Cardiac muscle cell (in vitro differentiated cells and primary cell): ENCODE measurements around the gene CACNA2D1. TPM values are rescaled to one million over a fixed set of nuclear protein-coding genes. Genes with fewer than 3 reads are reported as not detected.
A peak's percentile ranks its signal among the peaks of the same experiment; 100 is the strongest.

Source experiments
- DNase-seq, 2 donors: peaks; one replicate each; pipeline versions ENCODE4 v3.0.0 to v3.0.0-alpha.2; 2010 to 2017; ENCODE audit warnings: low read depth in 1 of 2, low spot score in 1 of 2
- H3K27ac ChIP-seq: fragments of 200-600 bp; sonication (generic); 2 replicates; pipeline ENCODE4 v1.5.1; 2016
- H3K27me3 ChIP-seq: fragments of 200-600 bp; sonication (generic); 2 replicates; pipeline ENCODE4 v1.6.0; 2016; ENCODE audit warnings: control low read depth
- H3K36me3 ChIP-seq: fragments of 200-600 bp; sonication (generic); 2 replicates; pipeline ENCODE4 v1.5.1; 2016; ENCODE audit warnings: control low read depth
- H3K4me1 ChIP-seq: fragments of 200-600 bp; sonication (generic); 2 replicates; pipeline ENCODE4 v1.8.1; 2017; ENCODE audit warnings: low read depth, mild to moderate bottlenecking, mixed run types
- H3K4me3 ChIP-seq: fragments of 200-600 bp; sonication (generic); 2 replicates; pipeline ENCODE4 v1.5.1; 2016; ENCODE audit warnings: mild to moderate bottlenecking
- H3K9me3 ChIP-seq: fragments of 200-600 bp; sonication (generic); 2 replicates; pipeline ENCODE4 v1.5.1; 2017; ENCODE audit warnings: low read depth, mild to moderate bottlenecking, control low read depth
- CTCF ChIP-seq: IDR thresholded peaks from 2 replicates; pipeline ENCODE4 v1.5.1; 2012; ENCODE audit warnings: low read depth, mild to moderate bottlenecking, low read length
- polyA plus RNA-seq: library from polyadenylated mRNA; unstranded; fragments of >200 nt; fragmentation: Nextera tagmentation; extraction: Ambion mirVana; gene quantifications from 2 replicates; pipeline ENCODE4 v1.2.1, GENCODE V29; 2016
- total RNA-seq: library from RNA; depleted of rRNA; stranded (reverse); fragments of >200 nt; gene quantifications from 2 replicates; pipeline ENCODE4 v1.2.3, GENCODE V29; 2016

CACNA2D1 gene
- total and polyA plus RNA-seq, 2 experiments from 2014 or later: 4.5 to 20.3 TPM

GRCh38 chr7:82212466-82212865 is 231.1 kb downstream of the CACNA2D1 start:
- H3K4me1 ChIP-seq: no peaks in the 10 kb centered on the region
- H3K9me3 ChIP-seq: no peaks in the 10 kb centered on the region
- DNase-seq: no peak
- no peak overlapping the region for H3K27ac ChIP-seq
- no peak for TF ChIP-seq CTCF
- H3K27me3 ChIP-seq: no peaks in the 10 kb centered on the region
- no peaks in the 10 kb centered on the region for H3K36me3 ChIP-seq
- H3K4me3 ChIP-seq: no peak overlapping the region

- no peak overlapping the region for H3K4me3 ChIP-seq
- no peaks in the 10 kb centered on the region for H3K27me3 ChIP-seq
- DNase-seq: no peak
- TF ChIP-seq CTCF: no peak
- no peaks in the 10 kb centered on the region for H3K4me1 ChIP-seq
- no peaks in the 10 kb centered on the region for H3K36me3 ChIP-seq
- H3K9me3 ChIP-seq: no peaks in the 10 kb centered on the region
- H3K27ac ChIP-seq: no peak overlapping the region
Observed at GRCh38 chr7:82211333-82211732, 232.2 kb downstream of the CACNA2D1 start.

- Histone ChIP-seq H3K27ac (no peak overlapping the region), H3K4me3 (no peak overlapping the region), H3K4me1 (no peaks in the 10 kb centered on the region), H3K9me3 (no peaks in the 10 kb centered on the region), H3K27me3 (no peaks in the 10 kb centered on the region), H3K36me3 (no peaks in the 10 kb centered on the region)
- DNase-seq: peak in 1 of 2 donors; percentile 42
- TF ChIP-seq CTCF: no peak
Observed at GRCh38 chr7:82210416-82211184, 233.0 kb downstream of the CACNA2D1 start.

- H3K27ac ChIP-seq: no peak overlapping the region
- TF ChIP-seq CTCF: no peak
- H3K36me3 ChIP-seq: no peaks in the 10 kb centered on the region
Observed at GRCh38 chr7:82209179-82209747, 234.3 kb downstream of the CACNA2D1 start.

GRCh38 chr7:82204694-82205093 is 238.9 kb downstream of the CACNA2D1 start:
- Histone ChIP-seq H3K27me3 (no peaks in the 10 kb centered on the region), H3K27ac (no peak overlapping the region), H3K4me3 (no peak overlapping the region), H3K36me3 (no peaks in the 10 kb centered on the region), H3K9me3 (no peaks in the 10 kb centered on the region), H3K4me1 (no peaks in the 10 kb centered on the region)
- peak in 1 of 2 donors; percentile 72 for DNase-seq
- TF ChIP-seq CTCF: no peak

More at GRCh38 chr7:82209179-82209747, 234.3 kb downstream of the CACNA2D1 start:
- H3K4me1 ChIP-seq: no peaks in the 10 kb centered on the region
- H3K9me3 ChIP-seq: no peaks in the 10 kb centered on the region
- no peak overlapping the region for H3K4me3 ChIP-seq
- H3K27me3 ChIP-seq: no peaks in the 10 kb centered on the region
- DNase-seq: no peak
